Inferior parietal cortex (tissue), 1 donor: ENCODE measurements around the gene PARP14.
"Not testable (repeated sequence)": the region's sequence is repeated elsewhere in the genome, so short reads cannot be mapped to it uniquely, and the experiment has no call there.

Source experiments
- DNase-seq: peaks from one replicate; pipeline ENCODE4 v3.0.0-alpha.2; 2016; ENCODE audit errors: extremely low spot score

The PARP14 gene, protein sequence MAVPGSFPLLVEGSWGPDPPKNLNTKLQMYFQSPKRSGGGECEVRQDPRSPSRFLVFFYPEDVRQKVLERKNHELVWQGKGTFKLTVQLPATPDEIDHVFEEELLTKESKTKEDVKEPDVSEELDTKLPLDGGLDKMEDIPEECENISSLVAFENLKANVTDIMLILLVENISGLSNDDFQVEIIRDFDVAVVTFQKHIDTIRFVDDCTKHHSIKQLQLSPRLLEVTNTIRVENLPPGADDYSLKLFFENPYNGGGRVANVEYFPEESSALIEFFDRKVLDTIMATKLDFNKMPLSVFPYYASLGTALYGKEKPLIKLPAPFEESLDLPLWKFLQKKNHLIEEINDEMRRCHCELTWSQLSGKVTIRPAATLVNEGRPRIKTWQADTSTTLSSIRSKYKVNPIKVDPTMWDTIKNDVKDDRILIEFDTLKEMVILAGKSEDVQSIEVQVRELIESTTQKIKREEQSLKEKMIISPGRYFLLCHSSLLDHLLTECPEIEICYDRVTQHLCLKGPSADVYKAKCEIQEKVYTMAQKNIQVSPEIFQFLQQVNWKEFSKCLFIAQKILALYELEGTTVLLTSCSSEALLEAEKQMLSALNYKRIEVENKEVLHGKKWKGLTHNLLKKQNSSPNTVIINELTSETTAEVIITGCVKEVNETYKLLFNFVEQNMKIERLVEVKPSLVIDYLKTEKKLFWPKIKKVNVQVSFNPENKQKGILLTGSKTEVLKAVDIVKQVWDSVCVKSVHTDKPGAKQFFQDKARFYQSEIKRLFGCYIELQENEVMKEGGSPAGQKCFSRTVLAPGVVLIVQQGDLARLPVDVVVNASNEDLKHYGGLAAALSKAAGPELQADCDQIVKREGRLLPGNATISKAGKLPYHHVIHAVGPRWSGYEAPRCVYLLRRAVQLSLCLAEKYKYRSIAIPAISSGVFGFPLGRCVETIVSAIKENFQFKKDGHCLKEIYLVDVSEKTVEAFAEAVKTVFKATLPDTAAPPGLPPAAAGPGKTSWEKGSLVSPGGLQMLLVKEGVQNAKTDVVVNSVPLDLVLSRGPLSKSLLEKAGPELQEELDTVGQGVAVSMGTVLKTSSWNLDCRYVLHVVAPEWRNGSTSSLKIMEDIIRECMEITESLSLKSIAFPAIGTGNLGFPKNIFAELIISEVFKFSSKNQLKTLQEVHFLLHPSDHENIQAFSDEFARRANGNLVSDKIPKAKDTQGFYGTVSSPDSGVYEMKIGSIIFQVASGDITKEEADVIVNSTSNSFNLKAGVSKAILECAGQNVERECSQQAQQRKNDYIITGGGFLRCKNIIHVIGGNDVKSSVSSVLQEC (N-terminal part only)

DNA sequence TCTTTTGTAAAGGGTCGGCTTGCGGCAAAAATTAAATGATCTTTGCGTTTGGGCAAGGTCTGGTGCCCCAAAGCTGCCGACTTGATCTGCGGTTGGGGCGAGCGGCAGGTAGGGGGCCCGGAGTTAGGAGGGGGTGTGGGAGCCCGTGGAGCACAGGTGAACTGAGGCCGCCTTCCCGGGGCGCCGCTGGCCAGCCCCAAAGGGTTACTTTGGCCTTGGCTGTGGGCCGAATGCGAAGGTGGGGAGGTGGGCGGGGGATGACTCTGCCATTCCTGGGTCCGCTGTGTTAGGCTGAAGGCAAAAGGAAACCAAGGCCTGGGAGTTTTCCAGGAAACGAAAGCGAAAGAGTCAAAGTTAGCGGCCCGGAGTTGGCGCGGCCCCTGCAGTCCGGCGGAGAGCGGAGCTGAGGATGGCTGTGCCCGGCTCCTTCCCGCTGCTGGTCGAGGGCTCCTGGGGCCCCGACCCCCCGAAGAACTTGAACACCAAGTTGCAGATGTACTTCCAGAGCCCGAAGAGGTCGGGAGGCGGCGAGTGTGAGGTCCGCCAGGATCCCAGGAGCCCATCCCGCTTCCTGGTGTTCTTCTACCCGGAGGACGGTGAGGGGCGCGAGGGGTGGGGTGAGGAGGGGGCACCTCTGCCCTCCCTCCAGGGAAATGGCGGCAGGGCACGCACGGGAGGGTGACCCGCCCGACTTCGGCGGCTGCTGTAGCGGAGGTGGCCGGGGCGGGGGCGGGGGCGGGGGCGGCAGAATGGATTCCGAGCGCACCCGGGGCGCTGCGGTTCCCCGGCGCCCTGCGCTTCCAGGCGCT is at the start of gene PARP14:
PARP14 (plus strand) TSS at position 365 of the 809 bp plus-strand sequence; CDS start at position 410, 45 bp downstream.
- DNase-seq = peak; percentile 32

DNA sequence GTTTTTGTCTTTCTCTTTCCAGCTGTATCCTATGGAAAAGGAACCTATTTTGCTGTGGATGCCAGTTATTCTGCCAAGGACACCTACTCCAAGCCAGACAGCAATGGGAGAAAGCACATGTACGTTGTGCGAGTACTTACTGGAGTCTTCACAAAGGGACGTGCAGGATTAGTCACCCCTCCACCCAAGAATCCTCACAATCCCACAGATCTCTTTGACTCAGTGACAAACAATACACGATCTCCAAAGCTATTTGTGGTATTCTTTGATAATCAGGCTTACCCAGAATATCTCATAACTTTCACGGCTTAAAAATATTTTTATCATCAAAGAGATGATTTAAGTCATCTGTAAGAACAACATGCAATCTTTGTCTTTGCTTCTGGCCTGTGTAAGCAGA is 44.9 kb upstream of the PARP14 start:
- peak; percentile 13 for DNase-seq

- no peak for DNase-seq
Measured at GRCh38 chr3:122636697-122637096, 43.9 kb upstream of the PARP14 start.

- DNase-seq = no peak
Measured at GRCh38 chr3:122640437-122640999, 40.1 kb upstream of the PARP14 start.

- DNase-seq = no peak
Measured at GRCh38 chr3:122642935-122643334, 37.7 kb upstream of the PARP14 start.

DNA sequence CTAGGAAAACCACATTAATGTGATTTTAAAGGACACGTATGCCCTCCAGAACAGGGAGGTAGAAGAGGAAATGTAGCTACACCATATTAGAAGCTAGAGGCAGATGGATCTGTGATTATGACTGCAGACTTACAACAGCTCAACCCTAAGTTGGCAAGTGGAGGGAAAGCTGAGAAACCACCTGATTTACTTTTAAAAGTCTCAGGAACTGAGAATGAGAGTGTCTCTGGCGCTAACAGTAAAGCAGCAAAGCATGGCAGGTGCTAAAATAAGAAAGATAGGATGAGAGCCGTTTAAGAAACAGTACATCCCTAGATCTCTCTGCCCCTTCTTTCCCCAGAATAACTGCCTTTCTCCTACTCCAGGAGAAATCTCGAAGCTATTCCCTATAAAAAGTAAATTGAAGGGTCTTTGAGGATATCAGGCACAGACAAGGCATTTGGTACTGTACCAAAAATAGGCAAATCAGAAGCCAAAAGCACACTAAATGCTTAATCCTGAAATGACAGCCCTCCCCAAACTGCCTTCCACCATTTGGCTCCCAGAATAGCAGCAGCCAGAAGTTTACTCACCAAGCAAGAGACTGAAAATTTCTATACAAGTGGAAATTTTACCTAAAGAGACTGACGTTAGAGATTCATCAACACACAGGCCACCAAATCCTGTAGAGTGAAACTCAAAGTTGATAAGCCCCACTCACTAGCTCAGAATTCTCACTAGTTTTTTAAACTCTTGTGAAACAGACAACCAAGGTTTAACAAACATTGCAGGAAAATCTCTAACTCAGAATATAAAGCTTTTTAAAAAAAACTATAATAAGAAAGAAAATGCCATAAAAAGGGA is 34.3 kb upstream of the PARP14 start:
- DNase-seq = no peak

DNA sequence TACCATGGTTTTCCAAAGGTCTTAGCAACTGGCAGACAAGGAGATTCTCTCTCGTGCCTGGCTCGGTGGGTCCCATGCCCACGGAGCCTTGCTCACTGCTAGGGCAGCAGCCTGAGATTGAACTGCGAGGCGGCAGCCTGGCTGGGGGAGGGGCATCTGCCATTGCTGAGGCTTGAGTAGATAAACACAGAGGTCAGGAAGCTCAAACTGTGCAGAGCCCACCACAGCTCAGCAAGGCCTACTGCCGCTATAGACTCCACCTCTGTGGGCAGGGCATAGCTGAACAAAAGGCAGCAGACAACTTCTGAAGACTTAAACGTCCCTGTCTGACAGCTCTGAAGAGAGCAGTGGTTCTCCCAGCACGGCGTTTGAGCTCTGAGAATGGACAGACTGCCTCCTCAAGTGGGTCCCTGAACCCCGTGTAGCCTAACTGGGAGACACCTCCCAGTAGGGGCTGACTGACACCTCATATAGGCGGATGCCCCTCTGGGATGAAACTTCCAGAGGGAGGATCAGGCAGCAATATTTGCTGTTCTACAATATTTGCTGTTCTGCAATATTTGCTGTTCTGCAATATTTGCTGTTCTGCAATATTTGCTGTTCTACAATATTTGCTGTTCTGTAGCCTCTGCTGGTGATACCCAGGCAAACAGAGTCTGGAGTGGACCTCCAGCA is 29.3 kb upstream of the PARP14 start:
- not testable (repeated sequence) for DNase-seq

GRCh38 chr3:122651962-122652361 is 28.7 kb upstream of the PARP14 start:
- not testable (repeated sequence) for DNase-seq

GRCh38 chr3:122658336-122658735 is 22.3 kb upstream of the PARP14 start:
- DNase-seq = not testable (repeated sequence)

- DNase-seq = no peak
Measured at GRCh38 chr3:122660297-122660974, 20.2 kb upstream of the PARP14 start.

DNA sequence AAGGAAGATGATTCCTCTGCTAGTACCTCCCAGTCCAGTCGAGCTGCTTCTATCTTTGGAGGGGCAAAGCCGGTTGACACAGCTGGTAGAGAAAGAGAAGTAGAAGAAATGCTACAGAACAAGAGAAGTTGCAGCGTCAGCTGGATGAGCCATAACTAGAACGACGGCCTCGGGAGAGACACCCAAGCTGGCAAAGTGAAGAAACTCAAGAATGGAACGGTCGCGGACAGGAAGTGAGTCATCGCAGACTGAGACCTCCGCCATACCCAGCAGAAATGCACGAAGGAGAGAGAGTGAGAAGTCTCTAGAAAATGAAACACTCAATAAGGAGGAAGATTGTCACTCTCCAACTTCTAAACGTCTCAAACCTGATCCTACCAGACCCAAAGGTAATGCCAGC is 19.0 kb upstream of the PARP14 start:
- no peak for DNase-seq

DNA sequence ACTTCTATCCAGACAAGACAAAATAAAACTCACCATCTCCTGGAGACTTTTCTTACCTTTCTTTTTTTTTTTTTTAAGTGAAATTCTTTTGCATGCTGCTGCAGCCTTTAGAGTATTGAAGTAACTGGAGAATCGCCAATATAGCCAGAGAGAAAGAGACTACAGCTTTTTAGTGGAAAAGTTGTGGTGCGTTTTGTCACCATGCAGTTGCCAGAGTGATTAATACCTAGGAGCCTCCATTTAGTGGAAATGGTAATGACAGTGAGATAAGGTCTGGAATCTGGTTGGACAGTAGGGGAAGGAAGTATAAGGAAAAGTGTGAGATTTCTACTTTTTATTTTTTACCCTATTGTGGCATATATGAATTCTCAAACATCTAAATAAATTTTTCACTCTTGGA is 18.1 kb upstream of the PARP14 start:
- DNase-seq = no peak

DNA sequence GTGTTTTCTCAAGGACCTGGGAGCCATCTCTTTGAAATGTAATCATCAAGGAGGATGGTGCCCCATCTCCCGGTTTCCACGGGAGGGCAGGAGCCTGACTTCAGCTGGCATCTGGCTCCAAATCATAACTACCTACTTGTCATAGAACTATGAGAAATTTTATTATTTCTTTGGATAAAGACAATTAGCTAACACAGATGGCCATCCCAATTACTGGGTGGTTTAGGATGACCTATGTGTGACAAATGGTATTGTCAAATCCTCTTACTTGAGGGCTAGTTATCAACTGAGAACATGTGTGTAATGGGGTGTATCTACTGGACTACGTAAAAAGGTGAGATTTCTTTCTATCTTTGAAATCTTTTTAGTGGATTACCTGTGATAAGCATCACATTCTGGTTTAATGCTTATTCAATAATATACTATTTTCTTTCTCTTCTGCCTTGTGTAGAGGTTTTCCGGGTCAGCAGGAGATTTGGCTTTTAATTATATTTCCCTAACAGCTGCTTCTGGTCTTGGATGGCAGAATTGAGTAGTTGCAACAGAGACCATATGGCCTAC is 15.3 kb upstream of the PARP14 start:
- no peak for DNase-seq

DNA sequence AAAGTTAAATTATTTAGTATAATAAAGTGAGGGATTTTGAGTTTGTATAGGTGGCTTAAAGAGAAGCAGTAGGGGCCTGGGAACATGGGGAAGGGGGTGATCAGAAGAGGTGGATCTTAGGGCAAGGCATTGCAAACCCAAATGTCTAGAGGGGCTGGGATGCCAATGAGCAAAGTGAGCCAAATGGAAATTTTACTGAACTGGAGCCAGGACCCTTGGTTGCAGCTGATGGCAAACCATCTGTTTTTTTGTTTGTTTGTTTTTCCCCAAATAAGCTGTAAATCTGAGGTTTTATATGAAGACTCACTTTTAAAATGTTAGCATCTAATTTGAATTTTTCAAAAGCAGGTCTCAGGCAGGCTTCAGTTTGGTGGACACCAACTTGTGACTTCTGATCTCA is 14.8 kb upstream of the PARP14 start:
- no peak for DNase-seq

DNA sequence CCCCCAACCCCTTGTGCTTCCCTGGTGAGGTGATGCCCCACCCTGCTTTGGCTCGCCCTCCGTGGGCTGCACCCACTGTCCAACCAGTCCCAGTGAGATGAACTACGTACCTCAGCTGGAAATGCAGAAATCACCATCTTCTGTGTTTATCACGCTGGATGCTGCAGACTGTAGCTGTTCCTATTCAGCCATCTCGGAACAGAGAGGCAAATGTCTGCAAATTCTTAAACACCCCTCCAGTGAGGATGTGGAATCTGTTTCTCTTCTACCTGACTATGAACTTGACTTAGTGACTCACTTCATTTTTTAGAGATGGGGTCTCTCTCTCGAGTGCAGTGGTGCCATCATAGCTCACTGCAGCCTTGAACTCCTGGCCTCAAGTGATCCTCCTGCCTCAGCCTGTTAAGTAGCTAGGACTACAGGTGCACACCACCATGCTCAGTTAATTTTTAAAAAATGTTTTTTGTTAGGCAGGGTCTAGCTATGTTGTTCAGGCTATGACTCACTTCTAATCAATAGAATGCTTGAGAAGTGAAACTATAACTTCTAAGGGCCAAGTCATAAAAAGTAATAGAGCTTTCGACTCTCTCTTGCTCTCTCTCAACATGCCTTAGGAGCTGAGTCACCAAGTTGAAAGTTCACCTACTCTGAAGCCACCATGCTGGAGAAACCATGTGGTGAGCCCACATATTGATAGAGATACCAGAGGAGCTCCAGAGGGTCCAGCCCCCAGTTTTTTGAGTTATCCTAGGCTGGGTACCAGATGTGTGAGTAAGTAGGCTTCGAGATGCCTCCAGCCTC is 11.5 kb upstream of the PARP14 start:
- DNase-seq = no peak

- DNase-seq = no peak
Measured at GRCh38 chr3:122671553-122671952, 9.1 kb upstream of the PARP14 start.

DNA sequence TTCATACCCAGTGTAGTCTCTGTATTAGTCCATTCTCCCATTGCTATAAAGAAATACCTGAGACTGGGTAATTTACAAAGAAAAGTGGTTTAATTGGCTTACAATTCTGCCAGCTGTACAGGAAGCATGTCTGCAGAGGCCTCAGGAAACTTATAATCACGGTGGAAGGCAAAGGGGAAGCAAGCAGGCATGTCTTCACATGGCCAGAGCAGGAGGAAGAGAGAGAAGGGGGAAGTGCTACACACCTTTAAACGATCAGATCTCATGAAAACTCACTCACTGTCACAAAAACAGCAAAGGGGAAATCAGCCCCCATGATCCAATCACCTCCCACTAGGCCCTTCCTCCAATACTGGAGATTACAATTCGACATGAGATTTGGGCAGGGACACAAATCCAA is 6.3 kb upstream of the PARP14 start:
- DNase-seq = no peak
